ENCODE data around the gene CTSD. TPM values are rescaled to one million over a fixed set of nuclear protein-coding genes. Genes with fewer than 3 reads are reported as not detected.

Gene CTSD
- total RNA-seq, 1 experiment from 2014 or later: 158 TPM

GRCh38 chr11:1754376-1755150 lies 9.2 kb downstream of the CTSD start:
- H4K20me1 ChIP-seq (ENCODE audit: control insufficient read depth, insufficient read depth, insufficient read length): no peaks in the 10 kb centered on the region
- H3K14ac ChIP-seq (ENCODE audit: insufficient read depth, low read length): no peak overlapping the region
- H3K4ac ChIP-seq (ENCODE audit: low read depth, low read length): no peak overlapping the region
- Mint-ChIP-seq H3K4me1 (peaks cover 10 to 13% of the 10 kb centered on the region in 2 experiments), H3K9me3 (no peaks in the 10 kb centered on the region), H3K36me3 (ENCODE audit: insufficient read depth in 1 of 3, low read depth in 3 of 3) (peaks cover 3 to 20% (median 17%) of the 10 kb centered on the region in 3 experiments), H3K27ac (no peak overlapping the region), H3K4me3 (no peak overlapping the region), H3K27me3 (ENCODE audit: low read depth) (peaks cover 10% of the 10 kb centered on the region)
- WGBS (ENCODE audit: extremely low coverage, insufficient read length, low lambda C conversion rate): no CpG with 5 or more reads among the region's 8 CpGs
- H3K4me1 ChIP-seq (ENCODE audit: insufficient read depth, low read length): no peaks in the 10 kb centered on the region; the same call in 1 of the 2 replicates
- DNase-seq: no peak
- no peaks in the 10 kb centered on the region for H3K23me2 ChIP-seq (ENCODE audit: insufficient read length, low read depth, low read length, poor library complexity, severe bottlenecking)
- no peaks in the 10 kb centered on the region for H3K79me1 ChIP-seq (ENCODE audit: insufficient read depth, low read depth, low read length, poor library complexity, severe bottlenecking)
- H3K79me2 ChIP-seq (ENCODE audit: insufficient read depth, low read length): no peaks in the 10 kb centered on the region
- no peak overlapping the region for H3K27ac ChIP-seq (ENCODE audit: insufficient read length, low read depth, low read length)
- H2BK5ac ChIP-seq (ENCODE audit: insufficient read length, low read length): no peak overlapping the region
- no peak overlapping the region for H3K56ac ChIP-seq (ENCODE audit: insufficient read length, low read depth, low read length)
- H2BK120ac ChIP-seq (ENCODE audit: low read depth, low read length, poor library complexity, severe bottlenecking): no peak overlapping the region
- H3K27me3 ChIP-seq (ENCODE audit: insufficient read depth, low read length): peaks cover 5% of the 10 kb centered on the region; the same call in 1 of the 2 replicates
- no peak overlapping the region for H2BK12ac ChIP-seq (ENCODE audit: insufficient read length, low read depth, low read length)
- H3K23ac ChIP-seq (ENCODE audit: insufficient read length, low read depth, low read length): no peak overlapping the region
- no peak overlapping the region for H4K5ac ChIP-seq (ENCODE audit: insufficient read length, low read depth, low read length)
- H3K9ac ChIP-seq (ENCODE audit: extremely low read depth, insufficient read length, low read length): no peak overlapping the region
- no peak for TF ChIP-seq CTCF (conservative IDR thresholded peaks at IDR 0.05)
- no peak overlapping the region for H4K8ac ChIP-seq (replicated peaks; ENCODE audit: insufficient read length, low read depth, low read length)
- no peaks in the 10 kb centered on the region for H3K9me3 ChIP-seq (ENCODE audit: control insufficient read depth, low read depth, low read length)
- H2BK20ac ChIP-seq (ENCODE audit: low read depth, low read length, poor library complexity, severe bottlenecking): no peak overlapping the region
- H3K18ac ChIP-seq (ENCODE audit: insufficient read length, low read depth, low read length): no peak overlapping the region
- H2AFZ ChIP-seq (ENCODE audit: low read length): no peak overlapping the region
- H2BK15ac ChIP-seq (ENCODE audit: low read depth, low read length): no peak overlapping the region
- no peak overlapping the region for H4K91ac ChIP-seq (ENCODE audit: insufficient read length, low read depth, low read length)
- H3T11ph ChIP-seq (ENCODE audit: low read length): no peak overlapping the region
- no peak overlapping the region for H3K4me2 ChIP-seq (ENCODE audit: insufficient read depth, insufficient read length, low read length)
- no peak overlapping the region for H2AK5ac ChIP-seq (ENCODE audit: insufficient read length, low read length)
